ENCODE data around the gene NOC4L. TPM values are rescaled to one million over a fixed set of nuclear protein-coding genes. Genes with fewer than 3 reads are reported as not detected.

Gene NOC4L
- total RNA-seq, 1 experiment from 2014 or later: 62.5 TPM

- H3K27ac Mint-ChIP-seq (ENCODE audit: unreplicated experiment): no peak overlapping the region
Observed at GRCh38 chr12:132151145-132151765, 7.0 kb downstream of the NOC4L start.

GRCh38 chr12:132151766-132152410 lies 7.6 kb downstream of the NOC4L start:
- intact Hi-C loops (cut with micrococcal nuclease; ENCODE audit: unreplicated experiment): loop anchor here (5.0 kb wide), 1 partner anchor 465 kb away; the partner anchor contains the start of gene P2RX2
- no peak for DNase-seq
- Mint-ChIP-seq H3K9me3 (ENCODE audit: low read depth, unreplicated experiment) (no peaks in the 10 kb centered on the region), H3K36me3 (ENCODE audit: insufficient read depth, unreplicated experiment) (peaks cover 21% of the 10 kb centered on the region), H3K27ac (ENCODE audit: unreplicated experiment) (no peak overlapping the region), H3K27me3 (ENCODE audit: unreplicated experiment) (no peaks in the 10 kb centered on the region), H3K4me3 (ENCODE audit: low read depth, unreplicated experiment) (no peak overlapping the region), H3K4me1 (ENCODE audit: low read depth, unreplicated experiment) (no peaks in the 10 kb centered on the region)
- CTCF ChIA-PET: interaction anchor here (0.7 kb wide), 1 partner anchor 28 kb away, joined by 5 read pairs; no protein-coding TSS in a partner anchor
- BruUV-seq (replicated peaks): no TSS peak
- TF ChIP-seq, protein P1, sequence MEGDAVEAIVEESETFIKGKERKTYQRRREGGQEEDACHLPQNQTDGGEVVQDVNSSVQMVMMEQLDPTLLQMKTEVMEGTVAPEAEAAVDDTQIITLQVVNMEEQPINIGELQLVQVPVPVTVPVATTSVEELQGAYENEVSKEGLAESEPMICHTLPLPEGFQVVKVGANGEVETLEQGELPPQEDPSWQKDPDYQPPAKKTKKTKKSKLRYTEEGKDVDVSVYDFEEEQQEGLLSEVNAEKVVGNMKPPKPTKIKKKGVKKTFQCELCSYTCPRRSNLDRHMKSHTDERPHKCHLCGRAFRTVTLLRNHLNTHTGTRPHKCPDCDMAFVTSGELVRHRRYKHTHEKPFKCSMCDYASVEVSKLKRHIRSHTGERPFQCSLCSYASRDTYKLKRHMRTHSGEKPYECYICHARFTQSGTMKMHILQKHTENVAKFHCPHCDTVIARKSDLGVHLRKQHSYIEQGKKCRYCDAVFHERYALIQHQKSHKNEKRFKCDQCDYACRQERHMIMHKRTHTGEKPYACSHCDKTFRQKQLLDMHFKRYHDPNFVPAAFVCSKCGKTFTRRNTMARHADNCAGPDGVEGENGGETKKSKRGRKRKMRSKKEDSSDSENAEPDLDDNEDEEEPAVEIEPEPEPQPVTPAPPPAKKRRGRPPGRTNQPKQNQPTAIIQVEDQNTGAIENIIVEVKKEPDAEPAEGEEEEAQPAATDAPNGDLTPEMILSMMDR (IDR thresholded peaks at IDR 0.05; ENCODE audit: unreplicated experiment): no peak

More at GRCh38 chr12:132151145-132151765, 7.0 kb downstream of the NOC4L start:
- intact Hi-C loops (cut with micrococcal nuclease; ENCODE audit: unreplicated experiment): loop anchor here (5.0 kb wide), 1 partner anchor 466 kb away; the partner anchor contains the start of gene P2RX2
- no peak for DNase-seq
- no peaks in the 10 kb centered on the region for H3K27me3 Mint-ChIP-seq (ENCODE audit: unreplicated experiment)
- H3K9me3 Mint-ChIP-seq (ENCODE audit: low read depth, unreplicated experiment): no peaks in the 10 kb centered on the region
- H3K36me3 Mint-ChIP-seq (ENCODE audit: insufficient read depth, unreplicated experiment): peaks cover 21% of the 10 kb centered on the region
- CTCF ChIA-PET: no interaction called here
- H3K4me3 Mint-ChIP-seq (ENCODE audit: low read depth, unreplicated experiment): no peak overlapping the region
- BruUV-seq (replicated peaks): TSS peak; percentile 3
- no peaks in the 10 kb centered on the region for H3K4me1 Mint-ChIP-seq (ENCODE audit: low read depth, unreplicated experiment)
- TF ChIP-seq, protein P1 (IDR thresholded peaks at IDR 0.05; ENCODE audit: unreplicated experiment): no peak

DNA sequence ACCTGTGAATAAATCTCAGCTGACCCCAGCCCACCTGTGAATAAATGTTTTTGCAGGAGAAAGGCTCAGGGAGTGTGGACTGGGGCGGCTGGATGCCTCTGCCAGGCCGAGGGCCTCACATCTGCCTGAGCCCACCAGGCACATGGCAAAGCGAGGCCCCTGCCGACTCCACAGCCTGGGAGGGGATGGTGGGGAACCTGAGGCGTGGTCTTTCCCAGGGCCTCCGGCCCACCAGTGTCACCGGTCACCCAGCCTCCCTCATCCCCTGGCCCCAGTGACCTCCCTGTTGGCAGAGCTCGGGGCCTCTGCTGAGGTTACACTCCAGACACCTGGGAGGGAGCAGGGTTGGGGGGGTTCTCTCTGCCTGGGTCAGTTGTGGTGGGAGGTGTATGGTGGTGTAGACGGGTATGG lies 8.2 kb downstream of the NOC4L start:
- Mint-ChIP-seq H3K27ac (ENCODE audit: unreplicated experiment) (no peak overlapping the region), H3K4me3 (ENCODE audit: low read depth, unreplicated experiment) (no peak overlapping the region), H3K4me1 (ENCODE audit: low read depth, unreplicated experiment) (no peaks in the 10 kb centered on the region), H3K36me3 (ENCODE audit: insufficient read depth, unreplicated experiment) (peaks cover 21% of the 10 kb centered on the region), H3K9me3 (ENCODE audit: low read depth, unreplicated experiment) (no peaks in the 10 kb centered on the region), H3K27me3 (ENCODE audit: unreplicated experiment) (no peaks in the 10 kb centered on the region)
- intact Hi-C loops (cut with micrococcal nuclease; ENCODE audit: unreplicated experiment): loop anchor here (5.0 kb wide), 1 partner anchor 465 kb away; the partner anchor contains the start of gene P2RX2
- BruUV-seq (replicated peaks): no TSS peak
- CTCF ChIA-PET: interaction anchor here (0.7 to 2.9 kb wide), 2 partner anchors 28 to 263 kb away, joined by 5 to 96 read pairs; no protein-coding TSS in a partner anchor
- no peak for DNase-seq
- TF ChIP-seq, protein P1 (IDR thresholded peaks at IDR 0.05; ENCODE audit: unreplicated experiment): no peak

DNA sequence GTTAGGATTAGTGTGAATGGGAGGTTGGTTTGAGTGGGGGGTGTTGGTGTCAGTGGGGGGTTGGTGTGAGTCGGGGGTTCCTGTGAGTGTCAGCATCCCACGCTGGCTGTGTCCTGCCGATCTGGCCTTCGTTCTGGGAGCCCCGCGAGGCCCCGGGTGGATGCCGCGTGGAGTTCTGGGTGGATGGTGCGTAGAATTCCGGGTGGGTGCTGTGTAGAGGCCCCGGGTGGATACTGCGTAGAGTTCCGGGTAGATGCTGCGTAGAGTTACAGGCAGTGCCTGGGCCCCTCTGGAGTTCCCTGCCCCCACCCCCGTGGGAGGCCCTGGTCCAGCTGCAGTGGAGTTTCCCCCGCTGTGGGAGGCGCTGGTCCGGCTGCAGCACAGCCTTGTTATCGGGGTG lies 8.7 kb downstream of the NOC4L start:
- Mint-ChIP-seq H3K9me3 (ENCODE audit: low read depth, unreplicated experiment) (no peaks in the 10 kb centered on the region), H3K27me3 (ENCODE audit: unreplicated experiment) (no peaks in the 10 kb centered on the region), H3K27ac (ENCODE audit: unreplicated experiment) (no peak overlapping the region), H3K36me3 (ENCODE audit: insufficient read depth, unreplicated experiment) (peaks cover 18% of the 10 kb centered on the region), H3K4me3 (ENCODE audit: low read depth, unreplicated experiment) (no peak overlapping the region), H3K4me1 (ENCODE audit: low read depth, unreplicated experiment) (no peaks in the 10 kb centered on the region)
- intact Hi-C loops (cut with micrococcal nuclease; ENCODE audit: unreplicated experiment): loop anchor here (5.0 kb wide), 1 partner anchor 464 kb away; the partner anchor contains the start of gene P2RX2
- BruUV-seq (replicated peaks): no TSS peak
- TF ChIP-seq, protein P1 (IDR thresholded peaks at IDR 0.05; ENCODE audit: unreplicated experiment): no peak
- no peak for DNase-seq
- CTCF ChIA-PET: interaction anchor here (1.4 to 2.9 kb wide), 2 partner anchors 66 to 262 kb away, joined by 20 to 96 read pairs; no protein-coding TSS in a partner anchor
